Calu3 (cell line): ENCODE measurements around the gene SP140. TPM values are rescaled to one million over a fixed set of nuclear protein-coding genes. Genes with fewer than 3 reads are reported as not detected.
"Not testable (repeated sequence)": the region's sequence is repeated elsewhere in the genome, so short reads cannot be mapped to it uniquely, and the experiment has no call there.

Experiments
- BruUV-seq: library from RNA; stranded (reverse); fragments of 400-500 nt; replicated peaks from 2 replicates; lab custom pipeline; 2021; lab: Mats Ljungman, UMichigan
- CTCF ChIA-PET: fragments of 300-600 bp; sonication (Branson Sonifier 250); formaldehyde crosslinking; loops from one replicate; lab custom pipeline; 2022; ENCODE audit warnings: antibody characterized with exemption; lab: Charles Lee
- DNase-seq: peaks from one replicate; pipeline ENCODE4 v3.0.0; 2022
- H3K27ac Mint-ChIP-seq: one replicate; pipeline ENCODE4 v1.8.0; 2022; ENCODE audit warnings: mixed read lengths; ENCODE audit not compliant: unreplicated experiment
- H3K27me3 Mint-ChIP-seq: one replicate; pipeline ENCODE4 v1.8.0; 2022; ENCODE audit warnings: mixed read lengths; ENCODE audit not compliant: unreplicated experiment
- H3K36me3 Mint-ChIP-seq: one replicate; pipeline ENCODE4 v1.8.0; 2022; ENCODE audit warnings: mild to moderate bottlenecking, moderate library complexity, mixed read lengths; ENCODE audit not compliant: insufficient read depth, unreplicated experiment
- H3K4me1 Mint-ChIP-seq: one replicate; pipeline ENCODE4 v1.8.0; 2022; ENCODE audit warnings: mild to moderate bottlenecking, low read depth, mixed read lengths; ENCODE audit not compliant: unreplicated experiment
- H3K4me3 Mint-ChIP-seq: one replicate; pipeline ENCODE4 v1.8.0; 2022; ENCODE audit warnings: mild to moderate bottlenecking, low read depth, moderate library complexity, mixed read lengths; ENCODE audit not compliant: unreplicated experiment
- H3K9me3 Mint-ChIP-seq: one replicate; pipeline ENCODE4 v1.8.0; 2022; ENCODE audit warnings: low read depth, mixed read lengths; ENCODE audit not compliant: unreplicated experiment
- intact Hi-C: fragments of 100-400 bp; cut with micrococcal nuclease; formaldehyde crosslinking; loops from one replicate; pipeline ENCODE4 v1.10.0; 2022; ENCODE audit not compliant: unreplicated experiment
- total RNA-seq: library from RNA; stranded (reverse); gene quantifications from 2 replicates; pipeline ENCODE4 v1.2.3, GENCODE V29; 2022
- TF ChIP-seq, protein P1 (sequence below): fragments of 200-600 bp; IDR thresholded peaks from one replicate; pipeline ENCODE4 v1.8.0; 2022; ENCODE audit warnings: antibody characterized with exemption; ENCODE audit not compliant: unreplicated experiment

The SP140 gene
- total RNA-seq, 1 experiment from 2014 or later, result 10.9 TPM

DNA sequence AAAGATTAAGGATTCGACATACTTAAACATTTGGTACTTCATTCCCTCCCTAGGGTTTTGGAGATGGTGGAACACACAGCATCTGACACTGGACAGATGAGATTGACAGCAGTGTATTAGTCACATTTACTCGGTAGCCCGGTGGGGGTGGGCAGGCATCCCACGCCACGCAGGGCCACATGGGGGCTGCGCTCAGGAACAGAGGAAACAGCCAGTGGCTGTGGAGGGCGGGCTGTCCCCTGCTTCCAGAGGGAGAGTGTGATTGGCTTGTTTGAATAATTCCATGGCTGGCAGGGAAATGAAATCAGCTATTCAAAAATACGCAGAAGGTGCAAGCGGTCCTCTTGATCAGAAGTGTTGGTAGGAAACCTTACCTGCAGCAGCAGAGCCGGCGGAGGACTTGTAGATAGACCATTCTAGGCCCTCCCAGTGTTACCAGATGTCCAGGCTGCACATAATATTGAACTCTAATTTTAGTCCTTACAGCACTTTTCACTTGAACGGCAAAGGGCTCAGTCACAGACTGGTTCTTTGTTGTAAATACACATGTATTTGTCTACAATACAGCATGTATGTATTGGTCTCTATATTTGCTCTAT is 83.0 kb downstream of the SP140 start:
- H3K27ac Mint-ChIP-seq, result no peak overlapping the region
- peaks cover 3% of the 10 kb centered on the region for H3K9me3 Mint-ChIP-seq
- no peaks in the 10 kb centered on the region for H3K36me3 Mint-ChIP-seq
- CTCF ChIA-PET, result no interaction called here
- no peak for DNase-seq
- no TSS peak for BruUV-seq
- H3K27me3 Mint-ChIP-seq, result no peaks in the 10 kb centered on the region
- TF ChIP-seq, protein P1, sequence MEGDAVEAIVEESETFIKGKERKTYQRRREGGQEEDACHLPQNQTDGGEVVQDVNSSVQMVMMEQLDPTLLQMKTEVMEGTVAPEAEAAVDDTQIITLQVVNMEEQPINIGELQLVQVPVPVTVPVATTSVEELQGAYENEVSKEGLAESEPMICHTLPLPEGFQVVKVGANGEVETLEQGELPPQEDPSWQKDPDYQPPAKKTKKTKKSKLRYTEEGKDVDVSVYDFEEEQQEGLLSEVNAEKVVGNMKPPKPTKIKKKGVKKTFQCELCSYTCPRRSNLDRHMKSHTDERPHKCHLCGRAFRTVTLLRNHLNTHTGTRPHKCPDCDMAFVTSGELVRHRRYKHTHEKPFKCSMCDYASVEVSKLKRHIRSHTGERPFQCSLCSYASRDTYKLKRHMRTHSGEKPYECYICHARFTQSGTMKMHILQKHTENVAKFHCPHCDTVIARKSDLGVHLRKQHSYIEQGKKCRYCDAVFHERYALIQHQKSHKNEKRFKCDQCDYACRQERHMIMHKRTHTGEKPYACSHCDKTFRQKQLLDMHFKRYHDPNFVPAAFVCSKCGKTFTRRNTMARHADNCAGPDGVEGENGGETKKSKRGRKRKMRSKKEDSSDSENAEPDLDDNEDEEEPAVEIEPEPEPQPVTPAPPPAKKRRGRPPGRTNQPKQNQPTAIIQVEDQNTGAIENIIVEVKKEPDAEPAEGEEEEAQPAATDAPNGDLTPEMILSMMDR, result no peak
- no peaks in the 10 kb centered on the region for H3K4me1 Mint-ChIP-seq
- intact Hi-C loops, result no loop called here
- H3K4me3 Mint-ChIP-seq, result no peak overlapping the region

- CTCF ChIA-PET, H3K36me3 Mint-ChIP-seq, H3K9me3 Mint-ChIP-seq, H3K27ac Mint-ChIP-seq, H3K27me3 Mint-ChIP-seq, intact Hi-C loops, H3K4me1 Mint-ChIP-seq, BruUV-seq, DNase-seq, H3K4me3 Mint-ChIP-seq: not testable (repeated sequence)
Observed at GRCh38 chr2:230310792-230311191, 85.3 kb downstream of the SP140 start.

DNA sequence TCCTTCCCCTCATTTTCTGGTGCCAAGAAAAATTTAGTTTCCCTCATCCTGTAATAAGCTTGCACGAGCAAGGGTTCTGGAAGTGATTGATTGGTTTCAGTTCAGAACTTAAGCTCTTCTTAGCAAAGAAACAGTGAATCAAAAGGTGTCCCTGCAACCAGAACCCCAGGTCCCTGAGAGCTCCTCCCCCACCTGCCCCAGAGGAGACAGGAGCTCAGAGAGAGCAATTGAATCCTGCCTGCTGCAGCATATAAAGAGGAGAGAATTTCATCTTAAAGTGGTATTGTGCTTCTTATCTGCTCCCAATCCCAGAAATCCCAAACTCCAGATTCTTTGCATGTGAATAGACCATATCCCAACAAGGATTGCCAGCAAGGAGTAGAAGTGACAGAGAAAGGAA is 86.1 kb downstream of the SP140 start:
- H3K27me3 Mint-ChIP-seq, BruUV-seq, intact Hi-C loops, H3K4me1 Mint-ChIP-seq, CTCF ChIA-PET, H3K36me3 Mint-ChIP-seq, H3K4me3 Mint-ChIP-seq, H3K9me3 Mint-ChIP-seq, DNase-seq, H3K27ac Mint-ChIP-seq: not testable (repeated sequence)

GRCh38 chr2:230312638-230313037 is 87.1 kb downstream of the SP140 start:
- no peak overlapping the region for H3K27ac Mint-ChIP-seq
- H3K4me3 Mint-ChIP-seq, result no peak overlapping the region
- intact Hi-C loops, result no loop called here
- TF ChIP-seq, protein P1, result no peak
- no peaks in the 10 kb centered on the region for H3K27me3 Mint-ChIP-seq
- peaks cover 8% of the 10 kb centered on the region for H3K4me1 Mint-ChIP-seq
- BruUV-seq, result no TSS peak
- H3K9me3 Mint-ChIP-seq, result peaks cover 3% of the 10 kb centered on the region
- H3K36me3 Mint-ChIP-seq, result no peaks in the 10 kb centered on the region
- CTCF ChIA-PET, result no interaction called here
- no peak for DNase-seq

DNA sequence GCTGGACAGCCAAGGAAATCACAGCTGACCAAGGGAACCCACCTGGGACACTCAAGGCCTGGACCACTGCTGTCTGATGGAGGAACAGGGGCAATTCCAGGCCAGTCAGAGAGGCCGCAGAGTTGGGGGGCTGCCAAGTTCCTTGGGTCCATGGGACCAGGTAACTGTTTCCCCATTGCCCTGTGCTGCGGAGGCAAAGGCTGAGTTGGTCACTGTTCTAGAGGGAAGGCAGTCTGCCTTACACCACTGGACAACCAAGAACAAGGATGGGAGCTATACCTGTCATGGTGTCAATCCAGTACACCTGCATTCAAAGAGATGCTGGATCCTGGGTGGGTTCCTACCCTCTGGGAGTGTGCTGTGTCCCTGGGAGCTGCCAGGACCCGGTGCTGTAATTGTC is 91.8 kb downstream of the SP140 start:
- intact Hi-C loops, result no loop called here
- Mint-ChIP-seq H3K9me3 (peaks cover 8% of the 10 kb centered on the region), H3K27ac (no peak overlapping the region), H3K4me3 (no peak overlapping the region), H3K27me3 (no peaks in the 10 kb centered on the region), H3K36me3 (peaks cover 2% of the 10 kb centered on the region), H3K4me1 (peaks cover 22% of the 10 kb centered on the region)
- no TSS peak for BruUV-seq
- TF ChIP-seq, protein P1, result no peak
- no peak for DNase-seq
- CTCF ChIA-PET, result no interaction called here
